GM19351 (cell line): ENCODE measurements around the gene SWSAP1.
"Not testable (repeated sequence)": the region's sequence is repeated elsewhere in the genome, so short reads cannot be mapped to it uniquely, and the experiment has no call there.

ENCODE experiments used
- ATAC-seq: cut with Tn5 transposase; IDR thresholded peaks from one replicate; pipeline ENCODE4 v1.9.1; 2021; ENCODE audit warnings: mild to moderate bottlenecking, moderate library complexity; ENCODE audit not compliant: unreplicated experiment

The SWSAP1 gene, protein sequence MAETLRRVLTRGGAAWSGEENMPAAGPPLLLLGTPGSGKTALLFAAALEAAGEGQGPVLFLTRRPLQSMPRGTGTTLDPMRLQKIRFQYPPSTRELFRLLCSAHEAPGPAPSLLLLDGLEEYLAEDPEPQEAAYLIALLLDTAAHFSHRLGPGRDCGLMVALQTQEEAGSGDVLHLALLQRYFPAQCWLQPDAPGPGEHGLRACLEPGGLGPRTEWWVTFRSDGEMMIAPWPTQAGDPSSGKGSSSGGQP

DNA sequence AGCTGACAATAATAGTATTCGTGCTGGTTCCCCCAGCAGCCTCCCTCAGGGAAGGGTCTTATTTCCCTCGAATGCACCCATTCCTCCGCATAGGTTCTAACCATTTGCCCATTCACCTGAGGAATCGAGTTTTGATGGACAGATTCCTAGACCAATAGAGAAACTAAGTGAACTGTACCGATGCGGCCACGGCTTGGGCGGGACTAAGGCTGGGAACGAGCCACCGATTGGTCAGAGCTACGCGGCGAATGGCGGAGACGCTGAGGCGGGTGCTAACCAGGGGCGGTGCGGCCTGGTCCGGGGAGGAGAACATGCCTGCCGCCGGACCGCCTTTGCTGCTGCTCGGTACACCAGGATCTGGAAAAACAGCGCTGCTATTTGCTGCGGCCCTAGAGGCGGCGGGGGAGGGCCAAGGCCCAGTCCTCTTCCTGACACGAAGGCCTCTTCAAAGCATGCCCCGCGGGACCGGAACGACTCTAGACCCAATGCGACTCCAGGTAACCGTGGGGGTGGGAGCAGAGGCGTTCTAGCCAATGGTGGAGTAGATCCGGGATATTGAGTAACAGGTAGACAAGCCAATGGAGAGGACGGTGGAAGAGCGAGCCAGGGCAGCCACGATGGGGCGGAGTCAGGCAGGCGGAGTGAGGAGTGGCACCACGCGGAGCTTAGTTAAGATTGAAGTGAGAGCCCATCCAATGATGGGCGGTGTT is at the start of gene SWSAP1:
Gene SWSAP1, plus strand, starts transcription at position 234 of the 710 bp plus-strand sequence. Its CDS starts 15 bp downstream, at position 249.
- ATAC-seq: peak; percentile 84

DNA sequence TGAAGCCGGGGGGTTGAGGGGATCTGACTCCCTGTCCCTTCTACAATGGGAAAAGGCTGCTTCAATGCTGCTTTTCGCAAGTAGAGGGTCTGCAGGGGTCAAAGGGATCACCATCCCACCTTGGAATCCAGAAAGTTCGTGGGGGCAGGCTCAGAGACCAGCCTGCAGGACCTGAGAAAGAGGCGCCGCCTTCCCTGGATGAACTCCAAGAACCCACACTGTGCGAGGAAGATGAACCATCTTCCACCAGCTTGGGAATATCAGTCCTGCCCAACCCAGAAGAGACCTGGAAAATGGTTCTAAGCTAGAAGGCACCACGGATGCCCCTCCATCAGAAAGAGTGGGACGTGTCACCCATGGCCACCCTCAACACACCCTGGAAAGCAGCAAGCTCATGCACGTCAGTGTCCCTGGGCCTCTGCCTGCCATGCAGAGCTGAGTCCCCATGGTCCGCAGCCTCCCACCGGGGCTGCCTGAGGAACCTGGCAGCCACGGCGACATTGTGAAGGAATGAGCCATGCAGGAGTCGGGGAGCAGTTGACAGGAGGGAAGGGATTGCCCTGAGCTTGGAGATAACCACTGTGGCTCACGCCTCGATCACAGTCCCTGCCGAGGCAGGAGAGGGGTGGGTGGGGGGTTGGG is 49.6 kb upstream of the SWSAP1 start:
- no peak for ATAC-seq

DNA sequence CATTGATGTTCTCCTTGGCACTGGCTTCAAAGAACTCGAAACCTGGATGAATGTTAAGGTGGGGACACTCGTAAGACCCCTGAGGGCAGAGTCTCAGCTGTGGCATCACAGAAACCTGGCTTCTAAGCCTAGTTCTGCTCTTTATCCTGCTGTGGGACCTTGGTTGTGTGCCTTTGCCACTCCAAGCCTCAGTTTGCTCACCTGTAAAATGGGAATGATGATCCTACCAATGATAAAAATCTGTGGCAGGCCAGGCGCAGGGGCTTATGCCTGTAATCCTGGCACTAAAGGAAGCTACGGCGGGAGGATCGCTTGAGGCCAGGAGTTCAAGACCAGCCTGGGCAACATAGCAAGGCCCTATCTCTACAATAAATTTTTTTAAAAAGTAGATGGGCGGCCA is 48.9 kb upstream of the SWSAP1 start:
- no peak for ATAC-seq

DNA sequence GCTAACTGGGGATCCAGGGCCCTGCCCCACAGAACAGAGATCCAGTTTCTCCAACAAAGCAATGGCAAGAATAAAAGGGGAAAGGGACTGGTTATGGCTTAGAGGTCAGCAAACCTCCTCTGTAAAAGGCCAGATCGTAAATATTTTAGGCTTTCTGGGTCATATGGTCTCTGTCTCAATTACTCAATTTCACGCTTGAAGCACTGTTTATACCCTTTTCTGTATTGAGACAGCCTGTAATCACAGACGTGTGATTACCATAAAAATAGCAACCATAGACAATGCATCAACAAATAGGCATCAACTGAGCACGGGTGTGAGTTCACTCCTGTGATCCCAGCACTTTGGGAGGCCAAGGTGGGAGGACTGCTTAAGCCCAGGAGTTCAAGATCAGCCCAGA is 44.3 kb upstream of the SWSAP1 start:
- no peak for ATAC-seq

DNA sequence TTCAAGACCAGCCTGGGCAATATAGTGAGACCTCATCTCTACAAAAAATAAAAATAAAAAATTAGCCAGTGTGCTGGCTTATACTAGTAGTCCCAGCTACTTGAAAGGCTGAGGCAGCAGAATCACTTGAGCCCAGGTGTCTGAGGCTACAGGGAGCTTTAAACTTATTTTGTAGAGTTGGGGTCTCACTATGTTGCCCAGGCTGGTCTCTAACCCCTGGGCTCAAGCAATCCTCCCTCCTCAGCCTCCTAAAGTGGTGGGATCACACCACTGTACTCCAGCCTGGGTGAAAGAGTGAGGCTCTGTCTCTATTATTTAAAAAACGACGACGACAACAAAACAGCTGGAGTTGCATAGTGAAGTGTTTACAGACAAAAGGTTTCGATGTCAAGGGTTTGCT is 43.0 kb upstream of the SWSAP1 start:
- no peak for ATAC-seq

DNA sequence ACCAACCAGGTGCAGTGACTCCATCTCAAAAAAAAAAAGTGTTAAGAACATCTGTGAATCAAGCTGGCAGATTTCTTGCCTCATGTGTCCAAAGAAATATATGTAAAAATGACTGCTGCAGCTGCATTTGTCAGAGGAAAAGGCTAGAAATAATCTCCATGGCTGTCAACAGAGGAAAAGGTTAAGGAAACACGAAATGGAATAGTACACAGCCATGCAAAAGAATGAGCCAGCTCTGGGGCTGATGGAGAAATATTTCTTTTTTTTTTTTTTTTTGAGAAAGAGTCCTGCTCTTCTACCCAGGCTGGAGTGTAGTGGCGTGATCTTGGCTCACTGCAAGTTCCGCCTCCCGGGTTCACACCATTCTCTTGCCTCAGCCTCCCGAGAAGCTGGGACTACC is 41.6 kb upstream of the SWSAP1 start:
- ATAC-seq: no peak

DNA sequence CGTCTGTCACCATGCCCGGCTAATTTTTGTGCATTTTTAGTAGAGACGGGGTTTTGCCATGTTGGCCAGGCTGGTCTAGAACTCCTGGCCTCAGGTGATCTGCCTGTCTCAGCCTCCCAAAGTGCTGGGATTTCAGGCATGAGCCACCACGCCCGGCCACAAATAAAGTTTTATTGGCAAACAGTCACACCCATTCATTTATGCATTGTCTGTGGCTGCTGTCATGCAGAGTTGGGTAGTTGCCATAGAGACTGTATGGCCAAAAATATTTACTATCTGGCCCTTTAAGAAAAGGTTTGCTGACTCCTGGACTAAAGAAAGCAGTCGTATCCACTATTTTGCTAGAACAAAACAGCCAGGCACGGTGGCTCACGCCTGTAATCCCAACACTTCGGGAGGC is 40.6 kb upstream of the SWSAP1 start:
- not testable (repeated sequence) for ATAC-seq

DNA sequence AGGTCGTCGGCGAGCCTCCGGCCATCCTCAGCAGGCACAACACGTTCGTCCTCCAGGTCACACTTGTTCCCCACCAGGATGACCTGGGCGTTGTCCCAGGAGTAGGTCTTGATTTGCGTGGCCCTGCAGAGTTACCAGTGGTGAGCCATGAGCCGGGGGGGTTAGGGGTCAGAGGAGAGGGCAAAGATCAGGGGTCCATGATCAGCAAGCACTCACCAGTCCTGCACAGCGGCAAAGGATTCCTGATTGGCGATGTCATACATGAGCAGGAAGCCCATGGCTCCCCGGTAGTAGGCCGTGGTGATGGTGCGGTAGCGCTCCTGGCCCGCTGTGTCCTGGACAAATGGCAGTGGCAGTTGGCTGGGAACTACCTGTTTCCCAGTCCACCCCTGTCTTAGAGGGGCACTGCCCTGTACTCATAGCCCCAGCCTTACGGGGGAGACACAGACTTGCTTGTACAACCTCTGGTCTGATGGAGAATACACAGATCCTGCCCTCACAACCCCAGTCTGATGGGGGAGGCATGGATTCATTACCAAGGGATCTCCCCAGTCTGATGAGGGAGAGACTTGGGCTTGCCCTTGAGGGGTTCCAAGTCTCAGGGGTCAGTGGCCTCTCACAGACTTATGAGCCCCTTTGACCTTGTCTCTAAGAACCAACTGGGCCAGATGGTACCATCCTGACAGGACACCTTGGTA is 38.9 kb upstream of the SWSAP1 start:
- no peak for ATAC-seq

DNA sequence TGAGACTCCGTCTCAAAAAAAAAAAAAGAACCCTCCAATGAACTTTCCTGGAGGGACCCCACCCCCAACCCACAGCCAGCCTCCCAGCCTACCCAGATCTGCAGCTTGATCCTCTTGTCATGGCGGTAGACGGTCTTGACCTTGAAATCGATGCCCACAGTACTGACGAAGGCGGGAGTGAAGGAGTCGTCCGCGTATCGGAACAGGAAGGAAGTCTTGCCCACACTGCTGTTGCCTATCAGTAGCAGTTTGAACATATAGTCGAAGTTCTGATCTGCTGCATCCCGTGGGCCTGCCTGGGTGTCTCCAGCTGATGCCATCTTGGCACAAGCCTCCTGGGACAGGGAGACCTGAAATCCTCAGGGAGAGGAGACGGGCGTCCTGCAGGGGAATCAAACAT is 37.4 kb upstream of the SWSAP1 start:
- ATAC-seq: no peak

DNA sequence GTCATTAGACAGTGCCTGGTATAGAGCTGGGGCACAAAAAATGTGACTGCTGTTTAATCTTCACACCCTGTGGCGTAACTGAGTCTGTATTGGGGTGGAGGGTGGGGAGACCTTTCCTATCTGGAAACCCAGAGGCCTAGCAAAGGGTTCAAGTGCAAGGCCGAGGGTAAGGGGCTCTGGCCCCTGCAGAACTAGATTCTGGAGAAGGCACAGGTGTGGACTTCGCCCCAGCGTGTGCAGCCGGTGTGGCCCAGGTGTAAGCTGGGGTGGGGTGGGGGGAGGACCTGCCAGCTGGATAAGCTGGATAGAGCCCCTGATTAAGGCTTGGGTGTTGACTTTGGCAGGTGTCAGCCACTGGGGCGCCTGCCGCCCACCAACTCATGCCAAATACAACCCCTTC is 36.3 kb upstream of the SWSAP1 start:
- no peak for ATAC-seq

DNA sequence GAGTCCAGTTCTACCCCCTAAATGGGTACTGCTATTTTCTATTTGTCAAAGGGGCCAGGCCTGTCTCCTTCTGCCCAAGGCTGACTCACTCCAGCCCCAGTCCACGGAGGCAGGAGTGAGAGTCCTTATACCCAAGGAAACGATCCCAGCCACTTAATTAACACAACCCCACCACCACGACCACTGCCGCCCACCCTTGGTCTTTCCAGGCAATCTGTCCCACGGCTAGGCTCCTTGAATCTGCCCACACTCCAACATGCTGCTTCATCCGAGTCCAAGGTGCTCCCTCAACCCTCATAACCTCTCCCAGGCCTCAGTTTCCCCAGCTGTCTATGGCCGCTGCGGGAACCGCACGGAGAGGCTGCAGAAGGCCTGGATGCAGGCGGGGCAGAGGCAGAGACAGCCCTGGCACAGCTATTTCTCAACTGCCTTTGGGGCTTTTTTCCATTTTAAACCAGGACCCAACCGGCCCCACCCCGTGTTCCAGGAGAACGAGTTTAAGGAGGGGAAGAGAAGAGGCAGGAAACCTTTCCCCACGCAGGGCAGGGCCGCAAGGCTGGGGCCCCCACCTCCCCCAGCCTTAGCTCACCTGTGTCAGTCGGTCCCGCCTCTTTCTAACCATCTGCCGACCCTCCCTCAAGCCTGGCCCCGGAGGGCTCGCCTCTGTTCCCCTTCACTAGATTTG is 35.8 kb upstream of the SWSAP1 start:
- no peak for ATAC-seq

DNA sequence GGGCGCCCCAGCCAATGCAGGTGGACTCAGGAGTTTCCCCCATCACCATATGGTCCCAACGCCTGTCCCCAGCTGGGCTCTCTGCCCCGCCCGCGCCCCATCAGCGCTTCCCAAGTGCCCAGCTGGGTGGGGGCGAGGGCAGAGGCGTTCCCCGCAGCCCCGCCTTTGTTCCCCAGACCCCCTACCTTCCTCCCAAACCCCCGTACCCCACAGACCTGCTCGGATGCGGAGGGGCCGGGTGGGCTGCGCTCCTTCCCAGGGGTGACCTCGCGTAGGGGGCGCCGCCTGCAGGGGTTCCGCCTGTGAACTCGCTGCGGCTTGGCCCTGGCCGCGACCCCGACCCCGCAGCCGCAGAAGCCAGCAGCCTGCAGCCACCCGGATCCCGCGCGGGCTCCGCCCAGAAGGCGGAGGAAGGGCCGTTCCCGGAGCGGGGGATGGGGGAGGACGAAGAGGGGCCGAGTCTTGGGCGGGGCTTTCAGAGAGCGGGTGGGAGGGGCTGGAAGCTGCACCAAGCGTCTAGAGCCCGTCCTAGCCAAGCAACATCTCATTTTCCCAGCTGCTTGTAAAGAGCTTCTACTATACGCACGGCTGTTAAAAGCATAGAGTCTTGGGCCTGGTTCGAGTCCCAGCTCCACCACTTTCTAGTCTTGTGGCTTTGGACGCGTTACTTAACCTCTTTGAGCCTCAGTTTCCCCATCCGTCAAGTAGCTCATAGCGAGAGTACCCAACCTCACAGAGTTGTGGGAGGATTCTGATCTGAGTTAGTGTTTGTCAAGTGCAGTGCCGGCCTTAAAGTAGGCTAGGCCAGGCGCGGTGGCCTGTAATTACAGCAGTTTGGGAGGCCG is 35.0 kb upstream of the SWSAP1 start, which contains the start of gene RAB3D:
Gene RAB3D, minus strand, starts transcription at position 404 of the 845 bp plus-strand sequence. CDS start 2,258 bp downstream, outside the sequence.
- peak; percentile 59 for ATAC-seq

DNA sequence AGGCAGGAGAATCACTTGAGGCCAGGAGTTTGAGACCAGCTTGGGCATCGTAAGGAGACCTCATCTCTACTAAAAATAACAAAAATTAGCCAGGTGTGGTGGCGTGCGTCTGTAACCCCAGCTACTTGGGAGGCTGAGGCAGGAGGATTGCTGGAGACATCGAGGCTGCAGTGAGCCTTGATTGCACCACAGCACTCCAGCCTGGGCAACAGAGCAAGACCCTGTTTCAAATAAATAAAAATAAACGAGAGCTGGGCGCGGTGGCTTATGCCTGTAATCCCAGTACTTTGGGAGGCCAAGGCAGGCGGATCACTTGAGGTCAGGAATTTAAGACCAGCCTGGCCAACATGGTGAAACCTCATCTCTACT is 34.4 kb upstream of the SWSAP1 start:
- ATAC-seq: not testable (repeated sequence)

DNA sequence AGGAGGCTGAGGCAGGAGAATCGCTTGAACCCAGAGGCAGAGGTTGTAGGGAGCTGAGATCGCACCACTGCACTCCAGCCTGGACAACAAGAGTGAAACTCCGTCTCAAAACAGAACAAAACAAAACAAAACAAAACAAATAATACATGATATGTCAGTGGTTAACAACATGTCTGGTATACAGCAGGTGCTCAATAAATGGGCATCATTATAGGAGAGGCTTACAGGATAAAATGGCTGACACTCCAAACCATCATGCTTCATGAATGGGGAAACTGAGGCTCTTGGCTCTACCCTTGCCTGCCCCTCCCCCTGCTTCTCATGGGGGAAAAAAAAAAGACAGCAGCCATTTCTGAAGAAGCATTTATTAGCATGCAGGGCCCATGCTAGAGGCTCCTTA is 32.0 kb upstream of the SWSAP1 start:
- no peak for ATAC-seq

DNA sequence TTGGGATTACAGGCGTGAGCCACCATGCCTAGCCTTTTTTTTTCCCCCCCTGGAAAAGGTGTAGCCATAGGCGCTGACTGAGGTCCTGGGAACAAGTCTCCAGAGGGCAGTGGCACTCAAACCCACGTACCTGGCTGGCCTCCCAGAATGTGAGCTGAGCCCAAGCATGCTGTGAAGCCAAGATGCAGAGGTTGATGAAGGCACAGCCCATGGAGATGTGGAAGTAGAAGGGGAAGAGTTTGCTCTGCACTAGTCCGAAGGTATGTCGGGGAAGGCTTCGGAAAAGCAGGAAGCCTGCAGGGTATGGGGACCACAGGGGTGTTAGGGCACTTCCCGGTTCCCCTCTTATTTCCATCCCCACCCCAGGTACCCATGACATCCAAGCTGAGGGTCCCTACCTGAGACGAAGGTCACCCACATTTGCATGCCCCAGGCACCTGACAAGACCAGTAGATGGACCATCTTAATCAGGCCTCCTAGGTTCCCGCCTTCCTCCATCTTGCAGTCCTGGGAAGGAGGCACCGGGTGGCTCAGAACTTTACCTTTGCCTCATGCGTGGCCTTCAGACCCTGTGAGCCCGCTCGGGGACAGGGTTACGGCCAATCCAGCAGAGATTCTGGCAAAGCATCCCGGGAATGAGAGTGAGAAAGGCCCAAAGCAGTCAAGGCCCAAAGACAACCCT is 29.2 kb upstream of the SWSAP1 start:
- no peak for ATAC-seq

DNA sequence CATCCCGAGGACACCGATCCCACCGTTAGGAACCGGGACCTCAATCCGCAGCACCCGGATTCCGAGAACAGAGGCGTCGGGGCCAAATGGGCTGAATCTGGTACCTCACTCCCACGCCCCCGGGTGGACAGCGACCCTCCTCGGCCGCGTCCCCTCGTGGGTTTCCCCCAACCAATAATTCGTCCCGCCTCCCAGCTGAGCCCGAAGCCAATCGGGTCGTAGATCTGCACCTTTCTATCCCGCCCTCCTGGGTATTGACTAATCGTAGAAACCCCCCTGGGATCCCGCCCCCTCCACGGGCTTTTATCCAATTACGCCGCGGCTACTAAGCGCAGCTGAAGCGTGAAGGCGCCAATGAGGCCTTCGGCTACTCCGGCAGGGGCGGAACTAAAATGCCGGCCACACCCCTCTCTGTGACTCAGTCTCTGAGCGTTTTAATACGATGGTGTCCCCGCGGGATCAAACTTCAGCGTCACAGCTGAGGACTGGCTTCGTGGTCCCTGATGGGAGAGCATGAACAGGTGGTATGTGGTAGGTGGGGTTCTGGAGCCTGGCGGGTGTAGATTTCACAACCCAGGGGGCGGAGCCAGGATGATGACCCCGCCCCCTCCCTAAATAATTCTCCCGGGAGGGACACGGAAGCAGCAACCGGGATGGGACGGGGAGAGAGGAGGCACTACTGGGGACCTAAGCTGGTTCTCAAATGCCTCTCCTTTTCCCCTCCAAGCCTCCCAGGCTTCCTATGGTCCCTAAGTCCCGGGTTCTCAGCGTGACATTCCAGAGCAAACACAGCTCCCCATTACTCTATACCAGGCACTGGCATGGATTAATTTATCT is 28.1 kb upstream of the SWSAP1 start, which contains the start of the genes CCDC159 and TMEM205:
Gene CCDC159, plus strand, starts transcription at position 416 of the 837 bp plus-strand sequence. Its CDS starts 88 bp downstream, at position 504.
Gene TMEM205, minus strand, starts transcription at position 165 of the 837 bp plus-strand sequence. CDS start 649 bp downstream, outside the sequence.
- ATAC-seq: peak; percentile 90

DNA sequence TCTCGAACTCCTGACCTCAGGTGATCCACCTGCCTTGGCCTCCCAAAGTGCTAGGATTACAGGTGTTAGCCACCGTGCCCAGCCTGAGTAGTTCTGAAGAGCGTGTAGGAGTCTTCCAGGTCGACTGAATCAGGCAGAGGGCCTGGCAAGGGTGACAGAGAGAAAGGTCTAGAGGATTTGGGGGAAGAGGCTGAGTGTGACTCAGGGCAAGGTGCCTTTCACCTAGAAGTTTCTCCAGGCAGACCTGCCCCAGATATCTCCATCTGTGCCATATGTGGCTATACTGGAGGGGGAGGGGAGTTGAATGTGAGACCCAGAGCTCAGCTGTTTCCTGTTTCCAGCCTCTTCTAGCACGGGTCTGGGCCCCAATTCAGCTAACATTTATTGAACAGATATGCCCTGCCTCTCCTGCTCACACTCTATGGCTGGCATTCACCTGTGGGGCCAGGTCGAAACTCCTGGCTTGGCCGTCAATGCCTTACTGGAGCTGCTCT is 26.9 kb upstream of the SWSAP1 start:
- no peak for ATAC-seq

DNA sequence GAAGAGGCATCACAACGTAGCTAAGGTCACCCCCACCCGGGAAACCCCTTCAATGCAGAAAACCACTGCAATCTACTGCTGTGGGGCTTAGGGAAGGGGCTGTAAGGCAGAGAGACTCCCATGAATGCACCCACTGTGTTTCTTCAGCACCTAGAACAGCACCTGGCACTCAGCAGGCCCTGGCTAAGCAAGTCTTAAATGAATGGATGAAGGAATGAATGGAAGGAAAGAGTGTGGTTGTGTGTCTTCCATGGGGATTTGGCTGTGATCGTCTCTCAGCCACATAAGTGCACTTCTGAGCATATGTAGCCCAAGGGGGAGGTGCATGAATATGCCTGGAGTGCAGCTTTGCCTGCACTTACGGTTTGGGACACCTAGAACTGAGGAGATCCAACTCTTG is 25.3 kb upstream of the SWSAP1 start:
- no peak for ATAC-seq
